HG03575 (cell line): ENCODE measurements around the gene MYCBP2.
A peak's percentile ranks its signal among the peaks of the same experiment; 100 is the strongest.

Experiments
- ATAC-seq: cut with Tn5 transposase; IDR thresholded peaks from one replicate; pipeline ENCODE4 v1.9.1; 2021; ENCODE audit not compliant: unreplicated experiment, insufficient number of reproducible peaks, low FRiP score; ENCODE audit errors: extremely low read depth

MYCBP2 gene

GRCh38 chr13:77053192-77053591 is 273.7 kb downstream of the MYCBP2 start:
- no peak for ATAC-seq

GRCh38 chr13:77048681-77049080 is 278.2 kb downstream of the MYCBP2 start:
- no peak for ATAC-seq

- ATAC-seq, result no peak
Observed at GRCh38 chr13:77047649-77048343, 279.1 kb downstream of the MYCBP2 start.

- no peak for ATAC-seq
Observed at GRCh38 chr13:77042566-77043177, 284.2 kb downstream of the MYCBP2 start.

DNA sequence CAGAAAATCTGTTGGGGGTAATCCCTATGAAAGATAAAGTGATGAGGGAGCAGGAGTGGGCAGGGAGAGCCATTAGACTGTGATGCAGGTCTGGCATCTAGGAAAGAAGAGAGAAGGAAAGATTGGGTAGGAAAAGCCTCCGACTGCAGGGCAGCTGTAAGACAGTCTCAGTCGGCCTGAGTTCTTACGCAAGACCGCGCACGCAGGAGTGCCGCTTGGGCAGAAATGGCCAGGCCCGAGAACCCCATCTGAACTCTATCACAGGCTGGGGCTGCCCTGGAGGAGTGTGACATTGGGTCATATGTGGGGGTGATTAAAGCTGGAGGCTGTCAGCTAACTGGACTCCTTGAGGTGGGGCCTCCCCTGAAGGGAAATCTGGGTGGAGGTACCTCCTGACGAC is 286.1 kb downstream of the MYCBP2 start:
- no peak for ATAC-seq

- ATAC-seq, result no peak
Observed at GRCh38 chr13:77040076-77040475, 286.8 kb downstream of the MYCBP2 start.

GRCh38 chr13:77038907-77039480 is 287.9 kb downstream of the MYCBP2 start:
- no peak for ATAC-seq

- ATAC-seq, result no peak
Observed at GRCh38 chr13:77036279-77036678, 290.6 kb downstream of the MYCBP2 start.

DNA sequence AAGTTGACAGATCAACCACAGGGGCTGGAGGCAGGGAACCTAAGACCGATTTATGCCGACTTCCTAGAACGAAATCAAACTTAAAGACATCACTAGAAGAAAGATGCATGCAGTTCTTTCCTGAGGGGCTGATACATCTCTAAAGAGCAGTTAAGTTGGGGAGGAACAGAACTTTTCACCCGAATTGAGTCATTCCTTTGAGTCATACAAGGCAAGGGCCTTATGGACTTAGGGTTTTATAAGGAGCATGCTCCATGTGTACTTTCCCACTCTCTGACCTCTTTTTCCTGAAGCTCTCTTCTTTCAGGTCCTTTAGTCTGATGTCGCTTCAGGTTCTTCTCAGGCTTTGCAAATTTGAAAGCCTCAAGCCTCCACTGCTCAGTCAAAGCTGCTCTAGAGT is 292.0 kb downstream of the MYCBP2 start:
- ATAC-seq, result no peak

DNA sequence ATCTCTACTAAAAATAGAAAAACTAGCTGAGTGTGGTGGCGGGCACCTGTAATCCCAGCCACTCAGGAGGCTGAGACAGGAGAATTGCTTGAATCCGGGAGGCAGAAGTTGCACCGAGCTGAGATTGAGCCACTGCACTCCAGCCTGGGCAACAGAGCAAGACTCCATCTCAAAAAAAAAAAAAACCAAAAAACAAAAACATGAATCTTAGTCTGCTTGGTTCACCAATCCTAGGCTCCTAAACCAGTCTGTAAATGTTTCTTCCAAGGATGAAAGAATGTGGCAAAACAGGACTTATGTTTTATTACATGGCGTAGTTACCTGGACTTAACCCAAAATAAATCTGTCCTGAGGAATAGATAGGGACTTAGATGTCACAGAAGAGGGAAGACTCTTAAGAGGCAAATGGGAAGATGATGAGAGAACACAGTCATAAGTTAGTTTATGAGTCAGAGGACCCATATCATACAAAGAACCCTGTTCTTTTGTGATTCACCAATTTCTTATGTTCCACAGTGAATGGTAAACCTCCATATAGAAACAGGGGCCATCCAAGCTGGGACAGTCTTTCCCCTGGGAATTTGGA is 293.1 kb downstream of the MYCBP2 start:
- ATAC-seq, result no peak

GRCh38 chr13:77031656-77032243 is 295.1 kb downstream of the MYCBP2 start:
- no peak for ATAC-seq

- ATAC-seq, result no peak
Observed at GRCh38 chr13:77029436-77029835, 297.5 kb downstream of the MYCBP2 start.

DNA sequence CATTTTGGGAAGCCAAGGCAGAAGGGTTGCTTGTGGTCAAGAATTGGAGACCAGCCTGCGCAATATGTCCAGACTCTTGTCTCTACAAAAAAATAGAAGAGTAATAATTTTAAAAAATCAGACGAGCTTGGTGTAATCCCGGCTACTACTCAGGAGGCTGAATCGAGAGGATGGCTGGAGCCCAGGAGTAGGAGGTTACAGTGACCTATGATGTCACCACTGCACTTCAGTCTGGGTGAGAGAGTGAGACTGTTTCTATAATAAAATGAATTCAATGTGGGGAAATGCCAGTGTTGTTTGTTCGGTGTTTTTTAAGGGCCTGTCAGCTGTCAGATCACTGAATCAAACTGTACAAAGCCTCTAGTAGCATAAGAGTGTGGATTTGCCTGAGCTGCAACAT is 298.7 kb downstream of the MYCBP2 start:
- ATAC-seq, result no peak

DNA sequence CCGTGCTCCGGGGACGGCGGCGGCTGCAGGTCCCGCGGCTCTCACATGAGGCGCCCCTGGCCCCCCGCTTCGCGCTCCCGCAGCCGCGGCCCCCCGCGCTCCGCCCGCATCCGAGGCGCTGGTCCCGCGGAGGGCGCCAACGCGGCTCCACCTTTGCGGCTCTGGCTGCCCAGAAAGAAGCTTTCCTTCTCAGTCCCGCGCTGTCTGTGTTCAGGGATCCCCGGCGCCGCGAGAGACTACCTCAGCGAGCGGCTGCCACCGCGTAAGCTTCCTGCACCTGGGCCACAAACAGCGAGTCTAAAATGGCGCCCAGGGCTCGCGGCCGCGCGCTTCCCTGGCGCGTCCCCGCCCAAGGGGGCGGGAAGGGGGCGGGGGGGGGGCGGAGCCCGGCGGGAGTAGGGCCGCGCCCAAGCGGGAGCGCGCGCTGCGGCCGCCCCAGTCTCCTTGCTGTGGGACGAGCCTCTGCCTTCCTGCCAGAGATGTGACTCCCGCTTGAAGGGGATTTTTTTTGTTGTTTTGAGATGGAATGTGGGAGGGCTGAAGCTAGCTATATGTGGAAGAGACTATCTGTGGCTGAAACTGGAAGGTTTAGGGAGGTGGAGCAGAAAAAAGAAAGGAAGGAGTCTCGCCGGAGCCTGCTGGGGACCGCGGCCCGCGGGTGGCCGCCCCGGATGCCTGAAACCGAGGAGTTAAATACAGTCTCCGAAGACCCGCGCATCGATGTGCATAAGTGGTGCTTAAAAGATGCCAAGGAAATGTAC is 299.9 kb downstream of the MYCBP2 start, which contains the start of gene FBXL3:
Gene FBXL3, minus strand, starts transcription at position 299 of the 761 bp plus-strand sequence. CDS start 5,299 bp downstream, outside the sequence.
- peak; percentile 30 for ATAC-seq

GRCh38 chr13:77026255-77026860 is 300.5 kb downstream of the MYCBP2 start:
- ATAC-seq, result peak; percentile 27

DNA sequence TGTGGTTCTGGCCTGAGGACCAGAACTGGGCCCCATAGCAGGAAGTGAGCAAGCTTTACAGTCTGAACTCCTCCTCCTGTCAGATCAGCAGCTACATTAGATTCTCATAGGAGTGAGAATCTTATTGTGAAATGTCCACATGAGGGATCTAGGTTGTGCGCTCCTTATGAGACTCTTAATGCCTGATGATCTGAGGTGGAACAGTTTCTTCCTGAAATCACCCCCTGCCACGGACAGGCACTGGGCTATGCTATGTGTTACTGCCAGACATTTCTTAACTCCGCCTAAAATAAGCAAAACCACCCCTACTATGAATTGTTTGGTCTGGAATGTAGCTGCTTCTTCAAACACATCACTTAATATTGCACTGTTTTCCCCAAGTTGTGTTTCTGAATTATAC is 304.6 kb downstream of the MYCBP2 start:
- ATAC-seq, result no peak

DNA sequence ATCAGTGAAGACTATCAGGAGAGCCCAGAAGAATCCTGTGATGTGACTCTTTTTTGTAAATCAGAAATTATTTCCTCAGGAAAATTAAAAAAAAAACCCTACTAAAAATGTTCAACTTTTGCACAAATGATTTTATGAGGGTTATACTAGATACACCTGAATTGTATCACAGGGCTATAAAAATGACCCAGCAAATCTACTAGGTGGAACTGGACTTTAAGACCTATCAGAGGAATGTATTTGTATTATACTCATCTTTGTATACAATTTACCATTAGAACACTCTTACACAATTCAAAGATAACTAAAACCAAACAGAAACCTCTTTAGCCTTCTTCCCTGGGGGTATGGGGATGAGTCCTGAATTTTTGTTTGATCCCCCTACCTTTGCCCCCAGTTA is 307.1 kb downstream of the MYCBP2 start:
- no peak for ATAC-seq

DNA sequence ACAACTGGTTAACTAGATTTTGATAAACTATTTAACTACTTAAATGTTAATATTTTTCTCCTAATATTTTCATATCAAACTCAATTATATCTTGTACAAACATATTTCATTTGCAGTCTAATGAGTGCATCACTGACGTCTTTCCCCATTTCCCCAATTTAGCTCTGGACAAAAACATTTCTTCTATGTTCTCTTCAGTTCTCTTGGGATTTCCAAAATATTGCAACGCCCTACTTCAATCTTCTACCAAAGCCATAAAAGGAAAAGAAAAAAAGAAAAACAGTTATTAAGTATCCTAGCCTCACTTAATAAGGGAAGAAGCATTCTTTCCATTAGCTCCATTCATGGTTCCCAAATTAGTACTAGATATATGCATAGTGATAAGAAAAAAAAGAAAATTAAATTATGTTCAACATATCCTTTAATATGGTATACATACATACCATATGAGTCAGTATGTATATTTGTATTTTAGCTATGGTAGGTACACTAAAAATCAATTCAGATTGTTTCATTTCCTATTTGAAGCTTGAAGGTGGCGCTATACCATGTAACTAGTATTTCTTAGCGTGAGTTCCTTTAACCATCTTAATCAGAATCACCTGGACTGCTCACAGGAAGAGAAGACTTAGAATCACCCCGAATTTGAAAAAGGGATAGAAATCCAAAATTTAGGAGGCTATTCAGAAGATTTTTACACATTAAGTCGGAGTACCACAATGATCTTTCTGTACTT is 309.8 kb downstream of the MYCBP2 start:
- ATAC-seq, result no peak
